ENCODE results near the gene ACAD8.

- TF ChIP-seq CTCF (IDR thresholded peaks at IDR 0.05): no peak
- no peak for TF ChIP-seq EZH2phosphoT487 (IDR thresholded peaks at IDR 0.05)
These were observed 21.3 kb upstream of the ACAD8 start for GRCh38 chr11:134231958-134232659.
